Gastrocnemius medialis (tissue), 4 donors: ENCODE data around the gene SIRPD.

ENCODE experiments used
- CTCF ChIP-seq, 5 experiments: fragments of 450-650 bp in 3 of 5; fragments of 200-600 bp in 2 of 5; sonication (generic) in 2 of 5; IDR thresholded peaks in 4 of 5; conservative IDR thresholded peaks in 1 of 5; 1 replicate in 4 of 5; 2 replicates in 1 of 5; pipeline ENCODE4 v1.5.1; 2016 to 2019; ENCODE audit warnings: antibody characterized with exemption in 5 of 5, mild to moderate bottlenecking in 3 of 5, moderate library complexity in 3 of 5
- POLR2A ChIP-seq, 2 donors: fragments of 450-650 bp; IDR thresholded peaks; one replicate each; pipeline ENCODE4 v1.6.1; 2017; ENCODE audit warnings: antibody characterized with exemption in 2 of 2, mild to moderate bottlenecking in 2 of 2, moderate library complexity in 2 of 2

GRCh38 chr20:1587781-1588532, 30.5 kb upstream of the SIRPD start:
- TF ChIP-seq CTCF (IDR thresholded peaks at IDR 0.05 in 4 of 5, conservative IDR thresholded peaks at IDR 0.05 in 1 of 5) (no peak), POLR2A (IDR thresholded peaks at IDR 0.05) (no peak)
